HG03354 (cell line): ENCODE measurements around the gene DNAH1.

Experiments used
- ATAC-seq: cut with Tn5 transposase; IDR thresholded peaks from one replicate; pipeline ENCODE4 v1.9.1; 2021; ENCODE audit warnings: mild to moderate bottlenecking; ENCODE audit not compliant: unreplicated experiment, poor library complexity, severe bottlenecking

Gene DNAH1

DNA sequence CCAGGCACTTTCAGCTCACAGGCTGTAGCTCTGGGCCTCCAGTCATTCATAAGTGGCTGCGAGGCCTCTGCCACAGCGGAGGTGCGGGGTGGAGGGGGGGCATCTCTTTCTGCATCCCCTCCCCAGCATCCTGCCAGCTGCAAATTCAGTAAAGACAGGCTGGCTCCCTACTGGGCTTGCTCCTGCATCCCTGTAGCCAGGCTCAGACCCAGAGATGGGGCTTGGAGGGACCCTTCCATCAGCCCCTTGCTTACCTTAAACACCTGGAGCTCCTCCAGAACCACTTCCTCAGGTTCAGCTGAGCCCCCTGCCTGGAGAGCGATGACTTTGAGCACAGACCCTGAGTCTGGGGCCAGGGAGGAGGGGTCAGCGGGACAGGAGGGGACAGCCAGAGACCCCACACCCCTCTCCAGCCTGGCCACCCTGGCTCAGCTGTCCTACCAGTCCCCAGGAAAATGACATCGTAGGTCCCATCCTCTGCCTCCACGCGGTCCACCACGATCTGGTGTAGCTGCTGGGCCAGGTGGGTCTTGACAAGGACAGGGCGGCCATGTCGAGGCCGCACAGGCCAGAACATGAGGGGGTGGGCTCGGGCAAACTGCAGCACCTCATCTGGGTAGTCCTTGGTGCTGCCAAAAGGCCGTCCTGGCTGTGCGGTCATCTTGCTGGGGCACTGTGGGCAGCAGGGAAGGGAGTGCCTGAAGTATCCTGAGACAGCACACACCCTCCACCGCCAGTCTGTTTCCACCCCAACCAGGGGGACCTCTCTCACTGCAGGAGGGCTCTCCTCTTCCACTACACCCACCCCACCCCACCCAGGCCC, 123.5 kb downstream of the DNAH1 start:
- no peak for ATAC-seq

DNA sequence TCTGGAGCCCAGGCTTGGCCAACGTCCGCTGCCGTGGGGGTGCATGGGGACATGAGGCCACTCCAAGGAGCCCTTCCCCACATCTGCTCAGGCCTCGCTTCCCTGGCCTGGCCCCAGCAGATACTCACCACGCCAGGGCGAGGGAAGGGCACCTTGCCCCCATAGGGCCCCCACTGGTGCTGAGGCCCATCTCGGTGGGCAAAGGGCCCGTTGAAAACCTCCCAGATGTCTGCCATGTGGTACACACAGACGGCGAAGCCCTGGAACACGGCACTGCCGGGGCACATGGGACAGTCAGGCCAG, 124.1 kb downstream of the DNAH1 start:
- no peak for ATAC-seq

DNA sequence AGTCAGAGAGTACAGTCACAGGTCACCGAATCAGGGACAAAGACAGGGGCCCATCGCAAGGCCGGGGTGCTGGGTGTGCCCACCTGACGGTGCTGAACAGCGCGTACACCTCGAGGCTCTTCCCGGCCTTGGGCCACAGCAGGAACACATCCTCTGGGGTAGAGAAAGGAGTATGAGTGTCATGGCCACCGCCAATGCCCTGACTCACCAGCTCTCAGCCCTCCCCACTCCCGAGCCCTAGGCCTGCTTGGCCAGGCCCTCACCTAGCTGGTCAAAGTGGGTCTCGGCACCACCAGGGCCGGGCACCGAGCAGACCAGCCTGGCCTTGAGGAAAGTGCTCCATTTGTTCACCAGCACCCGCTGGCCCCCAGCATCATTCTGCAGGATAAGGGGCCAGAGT, 124.6 kb downstream of the DNAH1 start:
- ATAC-seq, result no peak

DNA sequence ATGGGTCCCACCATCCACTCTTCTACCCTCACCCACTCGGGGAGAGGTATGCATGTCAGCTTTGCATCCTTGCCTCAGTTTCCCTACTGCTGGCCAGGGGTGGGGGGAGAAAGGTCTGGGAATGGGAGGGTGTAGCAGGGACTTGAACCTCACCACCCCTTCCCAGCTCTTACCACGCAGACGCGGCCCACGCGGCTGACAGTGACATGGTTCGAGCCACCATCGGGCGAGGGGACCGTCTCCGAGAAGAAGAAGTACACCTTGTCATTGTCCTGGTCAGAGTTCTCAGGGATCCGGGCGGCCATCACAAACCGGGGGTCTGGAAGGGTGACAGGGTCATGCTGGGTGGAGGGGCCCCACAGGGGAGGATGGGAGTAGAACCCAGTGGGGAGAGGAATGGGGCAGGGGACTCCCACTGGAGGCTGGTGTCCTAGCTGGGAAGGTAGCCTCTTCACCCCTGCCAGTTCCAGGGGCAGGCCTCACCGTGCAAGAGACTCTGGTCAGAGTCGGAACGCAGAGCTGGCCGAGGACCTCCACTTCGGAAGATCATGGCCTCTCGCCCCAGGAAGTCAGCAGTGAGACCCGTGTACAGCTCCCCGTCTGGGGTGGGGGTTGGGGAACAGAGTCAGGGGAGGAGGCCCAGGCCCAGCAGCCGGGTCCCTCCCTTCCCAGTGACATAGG, 125.1 kb downstream of the DNAH1 start:
- ATAC-seq, result no peak

DNA sequence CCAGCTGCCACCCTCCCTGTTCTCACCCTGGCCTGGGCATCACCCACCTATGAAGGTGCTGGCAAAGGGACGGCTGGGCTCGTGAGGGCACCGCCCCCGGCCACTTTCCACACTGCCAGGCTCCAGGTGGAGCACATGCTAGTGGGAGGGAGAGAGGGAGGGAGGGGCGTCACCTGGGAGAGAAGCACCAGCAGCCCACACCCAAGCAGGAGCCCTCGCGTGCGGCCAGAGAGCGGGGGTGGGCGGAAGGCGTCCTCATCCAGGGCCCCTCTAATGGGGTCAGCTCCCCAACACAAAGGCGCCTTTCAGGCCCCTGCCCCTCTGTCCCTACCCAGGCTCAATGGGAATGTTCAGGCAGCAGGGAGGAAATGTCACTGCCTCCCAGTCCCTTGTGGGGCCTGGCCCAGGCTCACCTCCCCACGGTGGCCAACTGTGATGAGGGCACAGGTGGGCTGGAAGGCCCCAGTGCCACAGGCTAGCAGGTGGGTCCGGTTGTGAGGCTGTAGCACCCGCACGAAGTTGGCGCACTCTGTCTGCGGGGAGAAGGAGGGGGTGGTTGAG, 125.7 kb downstream of the DNAH1 start:
- no peak for ATAC-seq

DNA sequence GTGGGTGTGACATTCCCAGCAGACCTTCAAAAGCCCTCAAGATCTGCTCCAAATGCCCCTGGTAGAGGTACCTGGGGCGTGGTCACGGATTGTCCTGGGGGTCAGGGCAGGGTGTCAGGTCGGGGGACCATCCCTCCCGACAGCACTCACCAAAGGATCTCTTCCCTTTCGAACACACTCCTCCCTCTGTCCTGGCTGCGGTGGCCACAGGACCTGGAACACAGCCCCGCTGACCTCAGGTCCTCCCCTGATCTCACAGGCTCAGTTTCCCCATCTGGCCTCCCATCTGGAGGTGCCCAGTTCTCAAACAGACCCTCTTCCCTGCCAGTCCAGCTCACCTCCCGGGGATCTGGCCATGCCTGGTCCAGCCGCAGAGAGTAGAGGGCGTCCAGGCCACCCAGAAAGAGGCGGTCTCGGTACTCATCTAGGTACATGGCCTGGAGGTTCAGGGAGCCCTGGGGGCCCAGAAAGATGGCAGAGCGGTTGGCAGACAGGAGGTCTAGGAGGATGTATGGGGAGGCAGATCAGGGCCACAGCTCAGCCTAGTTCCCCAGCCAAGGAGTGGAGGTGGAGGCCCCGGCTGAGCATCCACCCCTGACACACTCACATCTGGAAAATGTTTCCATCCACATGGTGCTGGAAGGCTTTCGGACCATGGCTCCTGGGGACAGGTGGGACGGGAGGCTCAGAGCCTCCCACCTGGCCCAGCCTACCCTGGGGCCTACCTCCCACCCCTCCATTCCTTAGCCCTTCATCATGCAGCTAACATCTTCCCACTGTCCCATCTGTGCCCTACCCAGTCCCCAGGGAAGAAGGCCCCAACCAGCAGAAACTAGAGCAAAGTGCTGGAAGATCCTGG, 126.5 kb downstream of the DNAH1 start:
- no peak for ATAC-seq

DNA sequence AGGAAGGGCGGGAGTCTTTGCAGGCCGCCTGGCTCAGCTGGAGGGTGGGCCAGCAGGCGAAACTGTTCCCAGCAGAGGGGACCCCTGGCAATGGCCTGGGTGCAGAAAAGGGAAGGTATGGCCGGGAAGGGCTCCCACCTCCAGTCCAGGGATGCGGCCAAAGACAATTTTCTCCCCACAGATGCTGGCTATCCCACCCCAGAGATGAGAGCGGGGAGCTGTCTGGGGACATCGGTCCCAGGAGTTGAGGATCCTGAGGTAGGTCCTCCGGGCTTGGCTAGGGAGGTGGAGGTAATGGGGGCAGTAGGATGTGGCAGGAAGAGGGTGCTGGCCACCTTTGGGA, 127.1 kb downstream of the DNAH1 start:
- ATAC-seq, result no peak

DNA sequence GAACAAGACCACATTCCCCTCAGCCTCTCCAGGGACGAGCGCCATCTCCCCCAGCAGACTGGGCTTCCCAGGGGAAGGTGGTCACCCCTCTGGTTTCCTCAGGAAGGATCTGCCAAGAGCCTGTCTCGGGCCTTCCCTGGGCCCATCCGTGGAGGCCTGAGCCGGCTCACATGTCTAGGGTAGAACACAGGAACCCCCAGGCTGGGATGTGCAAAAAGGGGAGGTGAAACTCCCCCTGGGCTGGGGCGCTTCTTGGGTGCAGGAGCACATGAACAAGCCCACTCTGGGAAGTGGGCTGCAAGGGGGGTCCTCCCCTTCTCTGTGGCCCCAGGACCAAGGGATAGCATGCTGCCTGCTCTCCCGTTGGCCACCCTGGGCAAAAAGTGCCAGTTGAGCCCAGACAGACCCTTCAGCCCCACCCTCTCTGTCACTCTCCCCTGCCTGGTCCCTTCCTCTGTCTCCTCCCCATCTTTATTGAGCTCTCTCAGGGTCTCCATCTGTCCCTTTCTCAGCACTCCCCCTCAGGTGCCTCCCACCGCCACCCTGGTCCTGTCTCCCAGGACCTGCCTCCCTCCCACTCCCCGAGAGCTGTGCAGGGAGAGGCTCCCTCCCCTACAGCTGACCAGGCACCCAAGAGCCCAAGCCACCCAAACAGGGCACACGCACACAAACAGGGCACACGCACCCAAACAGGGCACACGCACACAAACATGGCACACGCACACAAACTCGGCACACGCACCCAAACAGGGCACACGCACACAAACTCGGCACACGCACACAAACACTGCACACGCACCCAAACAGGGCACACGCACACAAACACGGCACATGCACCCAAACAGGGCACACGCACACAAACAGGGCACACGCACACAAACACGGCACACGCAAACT, 127.9 kb downstream of the DNAH1 start:
- no peak for ATAC-seq

DNA sequence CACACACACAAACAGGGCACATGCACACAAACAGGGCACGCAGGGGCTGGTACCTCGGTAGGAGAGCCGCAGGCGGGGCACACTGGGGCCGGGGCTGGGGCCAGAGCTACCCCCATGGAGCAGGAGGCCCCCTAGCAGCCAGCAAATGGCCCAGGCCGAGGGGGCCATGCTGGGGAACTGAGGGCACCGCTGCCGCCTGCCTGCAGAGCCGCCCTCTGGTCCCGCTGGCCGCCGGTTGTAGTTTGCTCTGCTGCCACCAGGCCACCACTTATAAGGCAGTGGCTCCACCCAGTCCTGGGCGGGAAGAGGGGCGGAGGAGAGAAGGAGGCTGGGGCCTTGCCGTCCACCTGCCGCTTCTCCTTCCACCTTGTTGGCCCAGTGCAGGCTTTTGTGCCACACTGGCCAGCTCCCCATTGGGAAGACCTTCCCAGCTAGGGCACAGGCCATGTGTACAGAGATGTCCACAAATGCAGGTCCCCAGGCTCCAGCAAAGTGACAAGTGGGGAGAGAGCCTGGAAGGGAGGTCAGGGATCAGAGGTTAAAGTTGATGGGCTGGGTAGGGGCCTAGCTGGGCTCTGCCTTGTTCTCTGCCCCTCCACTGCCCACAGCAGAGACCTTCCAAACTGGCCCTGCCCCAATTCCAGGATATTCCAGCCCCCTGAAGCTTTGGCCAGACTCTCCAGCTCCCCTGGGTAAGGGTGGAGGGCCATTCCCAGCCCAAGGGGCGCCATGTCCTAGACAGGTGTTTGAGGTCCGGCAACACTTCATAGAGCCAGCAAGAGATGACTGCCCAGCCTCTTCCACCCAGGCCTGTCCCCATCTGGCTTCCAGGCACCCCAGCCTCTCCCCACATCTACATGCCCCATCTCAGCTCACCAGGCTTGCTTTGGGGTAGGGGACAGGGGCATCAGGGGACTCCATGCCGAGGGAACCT, 129.0 kb downstream of the DNAH1 start, which contains the start of gene SEMA3G:
Gene SEMA3G (minus strand): TSS at position 244 of the 934 bp plus-strand sequence. CDS start 76 bp downstream, at position 168.
- ATAC-seq, result peak; percentile 93

DNA sequence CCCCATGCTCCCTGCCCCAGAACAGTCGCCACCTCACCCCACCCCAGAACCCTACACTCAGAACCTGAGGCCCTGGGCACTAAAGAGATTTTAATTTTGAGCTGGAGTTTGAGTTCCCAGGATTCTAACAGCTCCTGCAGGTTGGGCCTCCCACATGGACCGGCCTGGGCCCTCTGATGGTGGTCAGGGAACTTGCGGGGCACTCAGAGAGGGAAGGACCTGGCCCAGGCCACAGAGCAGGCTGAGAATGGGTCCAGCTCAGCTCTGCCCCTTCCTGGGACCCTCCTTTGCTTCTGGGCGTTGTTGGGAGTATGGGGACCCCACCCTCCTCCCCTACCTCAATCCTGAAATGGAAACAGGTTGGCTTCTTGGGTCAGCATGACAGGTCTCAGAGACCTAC, 129.9 kb downstream of the DNAH1 start:
- no peak for ATAC-seq

DNA sequence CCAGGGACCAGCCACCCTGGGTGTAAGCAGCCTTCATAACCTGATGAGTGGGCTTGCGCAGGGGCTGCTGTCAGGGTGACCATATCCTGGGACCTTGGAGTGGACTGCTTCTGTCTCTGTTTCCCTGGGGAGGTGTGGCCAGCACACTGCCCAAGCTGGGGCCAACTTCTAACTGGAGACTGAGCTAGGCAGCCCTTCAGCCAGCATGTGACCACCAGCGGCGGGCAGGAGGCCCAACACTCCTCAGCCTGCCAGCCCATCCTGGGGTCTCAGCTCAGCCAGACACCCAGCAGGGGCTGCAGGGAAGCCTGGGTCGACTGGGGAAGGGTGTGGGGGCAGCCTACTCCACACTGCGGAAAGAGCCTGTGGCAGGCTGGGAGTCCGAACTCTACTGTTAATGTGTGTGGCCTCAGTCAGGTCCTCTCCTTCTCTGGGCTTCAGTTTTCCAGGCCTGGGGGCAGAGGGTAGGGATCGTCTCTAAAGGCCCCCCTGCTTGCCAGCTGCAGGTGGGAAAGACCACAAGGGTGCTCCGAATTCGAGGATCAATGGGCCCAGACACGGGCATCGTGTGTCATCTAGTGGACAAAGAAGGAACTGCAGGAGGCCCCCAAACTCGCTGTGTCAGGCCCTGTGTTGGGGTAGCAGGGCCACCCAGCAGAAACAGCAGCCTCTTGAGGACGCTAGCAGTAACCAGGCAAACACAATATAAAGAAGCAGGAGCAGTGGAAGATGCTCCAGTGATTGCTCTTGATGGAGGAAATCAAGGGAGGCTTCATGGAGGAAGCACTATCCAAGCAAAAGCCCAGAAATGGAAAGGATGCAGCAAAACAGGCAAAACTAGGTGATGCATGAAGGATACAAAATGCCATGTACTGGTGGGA, 130.8 kb downstream of the DNAH1 start:
- peak; percentile 53 for ATAC-seq

DNA sequence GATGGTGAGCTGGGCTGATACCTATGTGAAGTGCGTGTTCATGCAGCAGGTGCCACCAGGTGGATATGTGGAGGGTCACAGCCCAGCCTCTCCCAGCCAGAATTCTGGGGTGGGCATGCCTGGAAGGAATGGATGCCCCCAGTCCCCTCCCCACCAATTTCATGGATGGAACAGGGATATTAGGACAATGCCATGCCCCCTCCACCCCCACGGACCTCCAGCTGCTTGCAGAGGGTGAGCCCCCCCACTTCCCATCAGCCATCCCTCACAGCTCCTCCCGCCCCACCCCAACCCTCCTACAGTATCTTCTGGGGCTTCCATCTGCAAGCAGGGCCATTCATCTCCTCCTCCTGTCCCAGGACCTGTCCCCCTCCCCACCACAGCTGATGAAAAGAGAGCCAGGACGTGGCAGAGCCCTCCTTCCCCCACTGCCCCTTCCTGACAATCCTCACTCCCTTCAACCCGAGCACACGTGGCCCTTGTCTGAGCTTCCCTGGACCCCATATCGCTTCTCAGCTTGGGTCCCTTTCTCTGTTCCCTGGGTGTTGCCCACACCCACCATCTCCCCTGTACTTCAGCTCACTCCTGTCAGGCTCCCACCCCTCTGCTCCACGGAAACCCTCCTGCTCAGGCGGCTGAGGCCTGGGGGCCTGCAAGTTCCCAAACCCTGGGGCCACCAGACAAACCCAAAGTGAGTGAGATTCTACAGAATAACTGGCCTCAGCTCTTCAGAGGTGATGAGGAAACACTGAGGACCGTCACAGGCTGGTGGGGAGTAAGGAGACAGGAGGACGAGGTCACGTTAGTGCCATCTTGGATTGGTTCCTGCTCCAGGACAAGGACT, 131.6 kb downstream of the DNAH1 start:
- no peak for ATAC-seq
